Endodermal cell (in vitro differentiated cells): Measurements from ENCODE around the gene TUBG2. TPM values are rescaled to one million over a fixed set of nuclear protein-coding genes. Genes with fewer than 3 reads are reported as not detected.

Experiments used
- DNase-seq: peaks from one replicate; pipeline ENCODE4 v3.0.0-alpha.2; 2017
- H3K27ac ChIP-seq: 2 replicates; pipeline ENCODE4 v1.5.1; 2013; ENCODE audit warnings: mild to moderate bottlenecking, low read depth, low read length, moderate library complexity
- H3K27me3 ChIP-seq: 2 replicates; pipeline ENCODE4 v1.6.1; 2013; ENCODE audit warnings: mild to moderate bottlenecking, low read length, moderate library complexity; ENCODE audit not compliant: insufficient read depth, control insufficient read depth, poor library complexity, severe bottlenecking
- H3K36me3 ChIP-seq: 2 replicates; pipeline ENCODE4 v1.7.0; 2013; ENCODE audit warnings: mild to moderate bottlenecking, low read length, moderate library complexity; ENCODE audit not compliant: control insufficient read depth, insufficient read depth
- H3K4me1 ChIP-seq: one replicate; pipeline ENCODE4 v1.7.0; 2013; ENCODE audit warnings: low read length; ENCODE audit not compliant: control insufficient read depth, insufficient read depth
- H3K4me3 ChIP-seq: 2 replicates; pipeline ENCODE4 v1.5.1; 2013; ENCODE audit warnings: mild to moderate bottlenecking, low read length, moderate library complexity
- H3K9ac ChIP-seq: 2 replicates; pipeline ENCODE4 v1.6.1; 2013; ENCODE audit warnings: mild to moderate bottlenecking, low read length, moderate library complexity; ENCODE audit not compliant: poor library complexity, severe bottlenecking; ENCODE audit errors: extremely low read depth
- H3K9me3 ChIP-seq: 2 replicates; pipeline ENCODE4 v1.6.1; 2013; ENCODE audit warnings: mild to moderate bottlenecking, low read length, moderate library complexity; ENCODE audit not compliant: control insufficient read depth
- H3K27ac Mint-ChIP-seq: 2 replicates; pipeline ENCODE4 v1.8.0; 2020; ENCODE audit warnings: mixed read lengths
- H3K27me3 Mint-ChIP-seq: 2 replicates; pipeline ENCODE4 v1.8.0; 2021; ENCODE audit warnings: mild to moderate bottlenecking, mixed read lengths; ENCODE audit not compliant: insufficient read depth
- H3K36me3 Mint-ChIP-seq: 2 replicates; pipeline ENCODE4 v1.8.0; 2020; ENCODE audit warnings: low read depth, mixed read lengths
- H3K4me1 Mint-ChIP-seq: 2 replicates; pipeline ENCODE4 v1.8.0; 2020; ENCODE audit warnings: mixed read lengths
- H3K4me3 Mint-ChIP-seq: 2 replicates; pipeline ENCODE4 v1.8.0; 2020; ENCODE audit warnings: mild to moderate bottlenecking, moderate library complexity, mixed read lengths
- H3K9me3 Mint-ChIP-seq: 2 replicates; pipeline ENCODE4 v1.8.0; 2020; ENCODE audit warnings: mild to moderate bottlenecking, mixed read lengths
- CTCF ChIP-seq: fragments of 200-600 bp; sonication (generic); conservative IDR thresholded peaks from 2 replicates; pipeline ENCODE4 v1.5.0; 2021; ENCODE audit warnings: antibody characterized with exemption, mild to moderate bottlenecking
- WGBS, 2 experiments: methylation state at CpG; one replicate each; pipeline versions ENCODE4 v1.1.5 to v1.1.7; 2013; ENCODE audit warnings: missing lambda C conversion rate in 2 of 2, mixed read lengths in 1 of 2; ENCODE audit not compliant: insufficient coverage in 1 of 2, insufficient read length in 1 of 2; 5-methylcytosine and 5-hydroxymethylcytosine counted together
- total RNA-seq, 2 donors: library from RNA; stranded (reverse); fragmentation: NEBNext Ultra II Directional in 1 of 2; extraction: Animal tissue kit (Norgen Biotek cat#: 25700) in 1 of 2; gene quantifications; 2 replicates in 1 of 2; 3 replicates in 1 of 2; pipeline ENCODE4 v1.2.1, GENCODE V29; 2021

TUBG2 gene
- total RNA-seq, 2 donors from 2014 or later = 32.4 to 38.0 TPM

DNA sequence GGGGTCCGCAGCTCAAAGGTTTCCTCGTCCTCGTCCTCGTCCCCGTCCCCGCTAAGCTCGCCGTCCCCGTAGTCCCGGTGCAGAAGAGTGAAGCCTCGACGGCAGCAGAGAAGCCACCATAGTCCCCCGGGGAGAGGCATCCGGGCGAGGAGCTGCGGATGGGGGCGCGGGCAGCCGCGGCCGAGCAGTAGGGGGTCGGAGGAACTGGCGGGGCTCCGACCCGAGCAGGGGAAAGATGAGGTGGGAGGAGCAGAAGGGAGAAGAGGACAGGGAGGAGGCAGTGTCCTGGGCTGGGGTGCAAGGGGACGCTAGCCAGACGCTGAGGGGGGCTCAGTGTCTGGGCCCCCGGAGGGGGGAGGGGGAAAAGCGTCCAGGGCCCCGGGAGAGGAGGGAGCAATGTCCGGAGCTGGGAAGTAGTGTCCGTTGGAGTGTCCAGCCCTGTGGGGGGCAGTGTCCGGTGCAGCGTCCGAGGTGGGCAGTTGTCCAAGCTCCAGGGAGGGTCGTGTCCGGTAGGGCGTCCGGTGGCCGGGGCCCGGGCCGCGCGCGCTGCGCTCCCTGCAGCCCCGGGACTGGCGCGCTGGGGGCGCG lies 17.4 kb downstream of the TUBG2 start, which contains the start of gene PLEKHH3:
TSS of gene PLEKHH3 (minus strand) at position 571 of the 588 bp plus-strand sequence. CDS start at position 140, 431 bp downstream.
- Histone ChIP-seq H3K9ac (peak within 1 kb of the TSS; percentile 38), H3K4me3 (peak within 1 kb of the TSS; percentile 82), H3K4me1 (peaks cover 10% of the 10 kb centered on the region), H3K9me3 (no peaks in the 10 kb centered on the region), H3K27ac (peak within 1 kb of the TSS; percentile 89), H3K36me3 (no peaks in the 10 kb centered on the region), H3K27me3 (peaks cover 48% of the 10 kb centered on the region)
- H3K4me3 Mint-ChIP-seq = peak within 1 kb of the TSS; percentile 75
- H3K9me3 Mint-ChIP-seq = no peaks in the 10 kb centered on the region
- no peak for DNase-seq
- peaks cover 21% of the 10 kb centered on the region for H3K4me1 Mint-ChIP-seq
- TF ChIP-seq CTCF = peak; percentile 32
- peak within 1 kb of the TSS; percentile 96 for H3K27ac Mint-ChIP-seq
- peaks cover 63% of the 10 kb centered on the region for H3K27me3 Mint-ChIP-seq
- peaks cover 2% of the 10 kb centered on the region for H3K36me3 Mint-ChIP-seq
- 0 to 1% methylated on average over 19 to 38 of the region's 51 CpGs for WGBS, 2 experiments

GRCh38 chr17:42677012-42677857 lies 18.2 kb downstream of the TUBG2 start:
- H3K4me3 ChIP-seq = peak overlapping the region; percentile 82
- Mint-ChIP-seq H3K36me3 (peaks cover 2% of the 10 kb centered on the region), H3K27ac (peak overlapping the region; percentile 96), H3K4me1 (peaks cover 23% of the 10 kb centered on the region), H3K9me3 (no peaks in the 10 kb centered on the region), H3K27me3 (peaks cover 63% of the 10 kb centered on the region), H3K4me3 (peak overlapping the region; percentile 75)
- WGBS, 2 experiments = 15 to 16% methylated on average over 26 to 30 of the region's 33 CpGs
- DNase-seq = peak; percentile 100
- peaks cover 47% of the 10 kb centered on the region for H3K27me3 ChIP-seq
- peak overlapping the region; percentile 89 for H3K27ac ChIP-seq
- H3K9ac ChIP-seq = no peak overlapping the region
- H3K9me3 ChIP-seq = no peaks in the 10 kb centered on the region
- no peaks in the 10 kb centered on the region for H3K36me3 ChIP-seq
- H3K4me1 ChIP-seq = peaks cover 12% of the 10 kb centered on the region
- no peak for TF ChIP-seq CTCF

DNA sequence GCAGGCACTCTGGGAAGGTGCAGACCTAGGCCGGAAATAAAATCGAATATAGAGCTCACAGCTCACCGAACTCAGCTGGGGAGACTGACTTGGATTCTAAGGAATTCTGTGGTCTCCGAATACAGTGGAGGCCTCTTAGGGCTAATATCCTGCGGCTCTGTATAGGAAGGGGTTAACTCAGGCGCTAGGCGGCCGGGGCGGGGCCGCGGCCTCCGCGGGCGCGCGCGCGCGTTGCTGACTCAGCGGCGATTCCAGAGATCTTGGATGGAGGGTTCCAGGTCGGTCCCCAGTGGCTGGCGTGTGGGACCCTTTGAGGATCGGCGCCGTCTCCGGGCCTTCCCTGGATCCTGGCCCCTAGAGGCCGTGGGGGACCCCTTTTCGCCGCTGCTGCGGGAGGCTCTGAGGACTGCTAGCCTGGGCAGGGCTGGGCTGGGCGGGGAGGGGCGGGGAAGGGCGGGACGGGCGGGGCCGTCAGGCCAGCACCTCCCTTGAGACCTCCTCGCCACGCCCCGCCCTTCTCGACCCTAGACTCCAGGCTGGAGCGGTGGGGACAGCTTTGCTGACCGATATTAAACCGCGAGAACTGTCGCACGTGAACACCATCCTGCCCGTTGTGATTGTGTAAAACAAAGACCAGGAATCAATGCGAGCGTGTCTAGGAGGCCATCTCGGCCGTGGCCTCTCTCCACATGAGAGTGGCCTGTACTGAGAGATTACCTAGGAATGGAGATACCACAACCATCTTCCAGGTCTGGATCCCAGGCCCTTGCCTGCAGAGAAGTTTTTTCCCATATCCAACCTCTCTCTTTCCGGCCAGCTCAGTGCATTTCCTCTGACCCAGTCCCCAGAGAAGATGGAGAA lies 19.1 kb downstream of the TUBG2 start:
- H3K9me3 ChIP-seq = no peaks in the 10 kb centered on the region
- no peaks in the 10 kb centered on the region for H3K36me3 ChIP-seq
- Mint-ChIP-seq H3K4me1 (peaks cover 27% of the 10 kb centered on the region), H3K27ac (peak overlapping the region; percentile 96), H3K9me3 (no peaks in the 10 kb centered on the region), H3K36me3 (no peaks in the 10 kb centered on the region), H3K27me3 (peaks cover 62% of the 10 kb centered on the region), H3K4me3 (peak overlapping the region; percentile 75)
- peak overlapping the region; percentile 80 for H3K4me3 ChIP-seq
- peaks cover 12% of the 10 kb centered on the region for H3K4me1 ChIP-seq
- no peak for TF ChIP-seq CTCF
- H3K27me3 ChIP-seq = peaks cover 41% of the 10 kb centered on the region
- 0% methylated on average over 24 to 53 of the region's 53 CpGs for WGBS, 2 experiments
- peak; percentile 97 for DNase-seq
- H3K9ac ChIP-seq = peak overlapping the region; percentile 56
- H3K27ac ChIP-seq = peak overlapping the region; percentile 94
